ENCODE data around the gene TEF.

The TEF gene

GRCh38 chr22:41365425-41365824, 16.3 kb upstream of the TEF start:
- no peak overlapping the region for H3K14ac ChIP-seq (ENCODE audit: low read length)
- WGBS, 2 donors (ENCODE audit: extremely low coverage in 2 of 2, insufficient read length in 2 of 2, insufficient replicate concordance in 1 of 2), result no CpG with 5 or more reads among the region's 5 CpGs

GRCh38 chr22:41366323-41367029, 15.3 kb upstream of the TEF start:
- Histone ChIP-seq H3K4ac (ENCODE audit: low read length) (no peak overlapping the region), H3K9me3 (replicated peaks in 1 of 2; ENCODE audit: control insufficient read depth in 2 of 2, insufficient read depth in 1 of 2, low read depth in 1 of 2, low read length in 2 of 2) (no peaks in the 10 kb centered on the region), H2BK120ac (ENCODE audit: low read depth, low read length) (no peak overlapping the region), H2BK15ac (ENCODE audit: low read length) (peak overlapping the region; percentile 74), H3K23ac (ENCODE audit: low read depth, low read length, poor library complexity) (peak overlapping the region; percentile 3), H3K27ac (replicated peaks; ENCODE audit: low read length) (no peak overlapping the region), H4K8ac (ENCODE audit: low read depth, low read length) (no peak overlapping the region), H2AK5ac (ENCODE audit: low read depth, low read length) (peak overlapping the region; percentile 95), H2BK12ac (ENCODE audit: low read length) (peak overlapping the region; percentile 85), H3K79me1 (ENCODE audit: low read depth, low read length) (peaks cover 2% of the 10 kb centered on the region), H3K4me3 (ENCODE audit: low read length in 2 of 2) (no peak overlapping the region), H3K4me1 (ENCODE audit: control insufficient read depth in 2 of 2, insufficient read depth in 1 of 2, low read depth in 1 of 2, low read length in 2 of 2) (peaks cover 14 to 22% of the 10 kb centered on the region in 2 donors), H3K18ac (ENCODE audit: low read length) (peak overlapping the region; percentile 44), H3K9ac (ENCODE audit: low read depth, low read length, poor library complexity) (peak overlapping the region; percentile 22), H2BK5ac (ENCODE audit: low read length) (peak overlapping the region; percentile 54), H2AFZ (ENCODE audit: low read length) (no peak overlapping the region), H3K27me3 (ENCODE audit: control insufficient read depth in 3 of 3, insufficient read depth in 3 of 3, low read depth in 1 of 3, low read length in 3 of 3) (peaks cover 0 to 3% (median 0%) of the 10 kb centered on the region in 3 experiments), H3K36me3 (replicated peaks in 1 of 2; ENCODE audit: control insufficient read depth in 2 of 2, insufficient read depth in 2 of 2, low read length in 2 of 2) (peaks cover 0 to under 1% of the 10 kb centered on the region in 2 donors), H4K91ac (ENCODE audit: low read depth, low read length, poor library complexity) (no peak overlapping the region), H3K4me2 (ENCODE audit: insufficient read depth, low read length, poor library complexity, severe bottlenecking) (no peak overlapping the region), H3K14ac (ENCODE audit: low read length) (peak overlapping the region; percentile 25)
- no peak for DNase-seq (ENCODE audit: low spot score)
- no CpG with 5 or more reads among the region's 17 CpGs for WGBS, 2 donors (ENCODE audit: extremely low coverage in 2 of 2, insufficient read length in 2 of 2, insufficient replicate concordance in 1 of 2)

More at GRCh38 chr22:41365425-41365824, 16.3 kb upstream of the TEF start:
- H4K8ac ChIP-seq (ENCODE audit: low read depth, low read length), result no peak overlapping the region
- no peaks in the 10 kb centered on the region for H3K9me3 ChIP-seq (replicated peaks in 1 of 2; ENCODE audit: control insufficient read depth in 2 of 2, insufficient read depth in 1 of 2, low read depth in 1 of 2, low read length in 2 of 2)
- H2BK12ac ChIP-seq (ENCODE audit: low read length), result no peak overlapping the region
- DNase-seq (ENCODE audit: low spot score), result no peak
- H2AFZ ChIP-seq (ENCODE audit: low read length), result no peak overlapping the region
- no peak overlapping the region for H3K4ac ChIP-seq (ENCODE audit: low read length)
- H3K4me3 ChIP-seq (ENCODE audit: low read length in 2 of 2), result no peak overlapping the region
- H3K4me2 ChIP-seq (ENCODE audit: insufficient read depth, low read length, poor library complexity, severe bottlenecking), result no peak overlapping the region
- no peak overlapping the region for H3K18ac ChIP-seq (ENCODE audit: low read length)
- no peak overlapping the region for H2BK15ac ChIP-seq (ENCODE audit: low read length)
- no peak overlapping the region for H3K27ac ChIP-seq (replicated peaks; ENCODE audit: low read length)
- H3K23ac ChIP-seq (ENCODE audit: low read depth, low read length, poor library complexity), result no peak overlapping the region
- no peak overlapping the region for H4K91ac ChIP-seq (ENCODE audit: low read depth, low read length, poor library complexity)
- H3K79me1 ChIP-seq (ENCODE audit: low read depth, low read length), result peaks cover 3% of the 10 kb centered on the region
- H2BK120ac ChIP-seq (ENCODE audit: low read depth, low read length), result no peak overlapping the region
- H3K36me3 ChIP-seq (replicated peaks in 1 of 2; ENCODE audit: control insufficient read depth in 2 of 2, insufficient read depth in 2 of 2, low read length in 2 of 2), result peaks cover 0 to 1% of the 10 kb centered on the region in 2 donors
- peaks cover 0 to 3% (median 0%) of the 10 kb centered on the region in 3 experiments for H3K27me3 ChIP-seq (ENCODE audit: control insufficient read depth in 3 of 3, insufficient read depth in 3 of 3, low read depth in 1 of 3, low read length in 3 of 3)
- H2AK5ac ChIP-seq (ENCODE audit: low read depth, low read length), result no peak overlapping the region
- H2BK5ac ChIP-seq (ENCODE audit: low read length), result no peak overlapping the region
- H3K9ac ChIP-seq (ENCODE audit: low read depth, low read length, poor library complexity), result no peak overlapping the region
- H3K4me1 ChIP-seq (ENCODE audit: control insufficient read depth in 2 of 2, insufficient read depth in 1 of 2, low read depth in 1 of 2, low read length in 2 of 2), result peaks cover 14 to 24% of the 10 kb centered on the region in 2 donors

- DNase-seq (ENCODE audit: low spot score), result no peak
- Histone ChIP-seq H3K9me3 (replicated peaks in 1 of 2; ENCODE audit: control insufficient read depth in 2 of 2, insufficient read depth in 1 of 2, low read depth in 1 of 2, low read length in 2 of 2) (no peaks in the 10 kb centered on the region), H3K4me1 (ENCODE audit: control insufficient read depth in 2 of 2, insufficient read depth in 1 of 2, low read depth in 1 of 2, low read length in 2 of 2) (peaks cover 14 to 22% of the 10 kb centered on the region in 2 donors)
Observed at GRCh38 chr22:41367039-41367679, 14.6 kb upstream of the TEF start.

More at GRCh38 chr22:41367039-41367679, 14.6 kb upstream of the TEF start:
- no CpG with 5 or more reads among the region's 21 CpGs for WGBS, 2 donors (ENCODE audit: extremely low coverage in 2 of 2, insufficient read length in 2 of 2, insufficient replicate concordance in 1 of 2)
- Histone ChIP-seq H3K36me3 (replicated peaks in 1 of 2; ENCODE audit: control insufficient read depth in 2 of 2, insufficient read depth in 2 of 2, low read length in 2 of 2) (no peaks in the 10 kb centered on the region), H3K14ac (ENCODE audit: low read length) (peak overlapping the region; percentile 25), H2AK5ac (ENCODE audit: low read depth, low read length) (peak overlapping the region; percentile 95), H3K27me3 (ENCODE audit: control insufficient read depth in 3 of 3, insufficient read depth in 3 of 3, low read depth in 1 of 3, low read length in 3 of 3) (peaks cover 0 to 3% (median 0%) of the 10 kb centered on the region in 3 experiments), H3K27ac (replicated peaks; ENCODE audit: low read length) (no peak overlapping the region), H2BK5ac (ENCODE audit: low read length) (peak overlapping the region; percentile 54), H2BK15ac (ENCODE audit: low read length) (peak overlapping the region; percentile 74), H3K4ac (ENCODE audit: low read length) (peak overlapping the region; percentile 77), H3K79me1 (ENCODE audit: low read depth, low read length) (no peaks in the 10 kb centered on the region), H2BK120ac (ENCODE audit: low read depth, low read length) (peak overlapping the region; percentile 24), H2BK12ac (ENCODE audit: low read length) (peak overlapping the region; percentile 85), H2AFZ (ENCODE audit: low read length) (peak overlapping the region; percentile 49), H3K4me2 (ENCODE audit: insufficient read depth, low read length, poor library complexity, severe bottlenecking) (no peak overlapping the region), H4K91ac (ENCODE audit: low read depth, low read length, poor library complexity) (no peak overlapping the region), H3K9ac (ENCODE audit: low read depth, low read length, poor library complexity) (peak overlapping the region; percentile 22), H4K8ac (ENCODE audit: low read depth, low read length) (no peak overlapping the region), H3K18ac (ENCODE audit: low read length) (peak overlapping the region; percentile 44), H3K23ac (ENCODE audit: low read depth, low read length, poor library complexity) (peak overlapping the region; percentile 46), H3K4me3 (ENCODE audit: low read length in 2 of 2) (no peak overlapping the region)

Measured in neuronal stem cell (in vitro differentiated cells).